Measurements from ENCODE around the gene KIAA1328. TPM values are rescaled to one million over a fixed set of nuclear protein-coding genes. Genes with fewer than 3 reads are reported as not detected.

KIAA1328 gene
- total and polyA plus RNA-seq, 3 donors from 2014 or later = 19.9 to 48.7 (median 35.0) TPM

DNA sequence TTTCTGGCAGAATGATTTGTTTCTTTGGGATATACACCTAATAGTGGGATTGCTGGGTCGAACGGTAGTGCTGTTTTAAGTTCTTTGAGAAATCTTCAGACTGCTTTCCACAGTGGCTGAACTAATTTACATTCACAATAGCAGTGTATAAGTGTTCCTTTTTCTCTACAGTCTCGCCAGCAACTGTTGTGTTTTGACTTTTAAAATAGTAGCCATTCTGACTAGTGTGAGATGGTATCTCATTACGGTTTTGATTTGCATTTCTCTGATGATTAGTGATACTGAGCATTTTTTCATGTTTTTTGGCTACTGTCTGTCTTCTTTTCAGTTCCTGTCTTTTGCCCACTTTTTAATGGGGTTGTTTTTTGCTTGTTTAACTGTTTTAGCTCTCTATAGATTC, 306.2 kb downstream of the KIAA1328 start:
- H3K27ac ChIP-seq = no peak overlapping the region
- WGBS, 2 donors = 88 to 95% methylated on average over 4 of the region's 4 CpGs
- DNase-seq = no peak
- intact Hi-C loops (cut with DNase I; ENCODE audit: low total_unique reads) = no loop called here
- no peaks in the 10 kb centered on the region for H3K36me3 ChIP-seq (ENCODE audit: low read depth, missing control alignments)
- no peaks in the 10 kb centered on the region for H3K27me3 ChIP-seq
- TF ChIP-seq, protein P1, sequence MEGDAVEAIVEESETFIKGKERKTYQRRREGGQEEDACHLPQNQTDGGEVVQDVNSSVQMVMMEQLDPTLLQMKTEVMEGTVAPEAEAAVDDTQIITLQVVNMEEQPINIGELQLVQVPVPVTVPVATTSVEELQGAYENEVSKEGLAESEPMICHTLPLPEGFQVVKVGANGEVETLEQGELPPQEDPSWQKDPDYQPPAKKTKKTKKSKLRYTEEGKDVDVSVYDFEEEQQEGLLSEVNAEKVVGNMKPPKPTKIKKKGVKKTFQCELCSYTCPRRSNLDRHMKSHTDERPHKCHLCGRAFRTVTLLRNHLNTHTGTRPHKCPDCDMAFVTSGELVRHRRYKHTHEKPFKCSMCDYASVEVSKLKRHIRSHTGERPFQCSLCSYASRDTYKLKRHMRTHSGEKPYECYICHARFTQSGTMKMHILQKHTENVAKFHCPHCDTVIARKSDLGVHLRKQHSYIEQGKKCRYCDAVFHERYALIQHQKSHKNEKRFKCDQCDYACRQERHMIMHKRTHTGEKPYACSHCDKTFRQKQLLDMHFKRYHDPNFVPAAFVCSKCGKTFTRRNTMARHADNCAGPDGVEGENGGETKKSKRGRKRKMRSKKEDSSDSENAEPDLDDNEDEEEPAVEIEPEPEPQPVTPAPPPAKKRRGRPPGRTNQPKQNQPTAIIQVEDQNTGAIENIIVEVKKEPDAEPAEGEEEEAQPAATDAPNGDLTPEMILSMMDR (IDR thresholded peaks at IDR 0.05) = no peak
- no peaks in the 10 kb centered on the region for H3K4me1 ChIP-seq
- no peaks in the 10 kb centered on the region for H3K9me3 ChIP-seq
- no peak overlapping the region for H3K4me3 ChIP-seq

DNA sequence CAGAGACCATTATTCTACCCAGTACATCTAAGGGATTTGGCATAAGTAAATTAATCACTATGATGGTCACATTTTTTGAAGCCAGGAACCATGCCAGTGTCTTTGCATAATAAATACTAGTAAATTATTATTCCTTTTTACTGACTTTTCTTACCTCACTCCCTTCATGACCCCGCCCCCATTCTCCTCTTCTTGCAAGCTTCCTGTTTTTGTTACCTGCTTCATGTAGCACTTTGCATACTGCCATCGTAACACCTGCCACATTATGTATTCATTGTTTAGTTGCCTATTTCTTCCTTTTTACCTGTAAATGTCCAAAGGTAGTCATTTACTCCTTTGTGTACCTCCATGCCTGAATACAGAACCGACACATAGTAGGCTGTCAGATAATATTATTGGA, 309.5 kb downstream of the KIAA1328 start:
- Histone ChIP-seq H3K27me3 (no peaks in the 10 kb centered on the region), H3K9me3 (no peaks in the 10 kb centered on the region), H3K4me3 (no peak overlapping the region), H3K4me1 (no peaks in the 10 kb centered on the region), H3K27ac (no peak overlapping the region), H3K36me3 (ENCODE audit: low read depth, missing control alignments) (no peaks in the 10 kb centered on the region)
- WGBS, 2 donors = 91 to 99% methylated on average over 3 of the region's 3 CpGs
- no peak for DNase-seq
- intact Hi-C loops (cut with DNase I; ENCODE audit: low total_unique reads) = no loop called here
- TF ChIP-seq POLR2A (IDR thresholded peaks at IDR 0.05) = no peak
- TF ChIP-seq, protein P1 (IDR thresholded peaks at IDR 0.05) = no peak

- WGBS, 2 donors = 96% methylated on average over 1 of the region's 1 CpG
- intact Hi-C loops (cut with DNase I; ENCODE audit: low total_unique reads) = no loop called here
- DNase-seq = no peak
These were observed 310.9 kb downstream of the KIAA1328 start for GRCh38 chr18:37139876-37140275.

DNA sequence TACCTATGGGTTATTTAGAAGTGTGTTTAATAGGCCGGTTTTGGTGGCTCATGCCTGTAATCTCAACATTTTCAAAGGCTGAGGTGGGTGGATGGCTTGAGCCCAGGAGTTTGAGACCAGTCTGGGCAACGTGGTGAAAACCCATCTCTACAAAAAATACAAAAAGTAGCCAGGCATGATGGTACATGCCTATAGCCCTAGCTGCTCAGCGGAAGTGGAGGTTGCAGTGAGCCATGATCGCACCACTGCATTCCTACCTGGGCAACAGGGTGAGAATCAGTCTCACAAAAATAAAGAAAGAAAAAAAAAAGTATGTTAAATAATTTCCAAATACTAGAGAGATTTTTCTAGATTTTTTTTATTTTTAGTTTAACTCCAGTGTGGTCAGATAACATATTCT, 316.0 kb downstream of the KIAA1328 start:
- 95 to 96% methylated on average over 4 of the region's 4 CpGs for WGBS, 2 donors
- no peak overlapping the region for H3K4me3 ChIP-seq
- H3K27ac ChIP-seq = no peak overlapping the region
- intact Hi-C loops (cut with DNase I; ENCODE audit: low total_unique reads) = no loop called here
- H3K4me1 ChIP-seq = no peaks in the 10 kb centered on the region
- H3K9me3 ChIP-seq = no peaks in the 10 kb centered on the region
- DNase-seq = no peak
- no peaks in the 10 kb centered on the region for H3K36me3 ChIP-seq (ENCODE audit: low read depth, missing control alignments)
- TF ChIP-seq, protein P1 (IDR thresholded peaks at IDR 0.05) = no peak
- no peak for TF ChIP-seq POLR2A (IDR thresholded peaks at IDR 0.05)
- no peaks in the 10 kb centered on the region for H3K27me3 ChIP-seq

More at GRCh38 chr18:37139876-37140275, 310.9 kb downstream of the KIAA1328 start:
- no peaks in the 10 kb centered on the region for H3K36me3 ChIP-seq (ENCODE audit: low read depth, missing control alignments)
- H3K4me3 ChIP-seq = no peak overlapping the region
- no peak overlapping the region for H3K27ac ChIP-seq
- no peaks in the 10 kb centered on the region for H3K27me3 ChIP-seq
- no peaks in the 10 kb centered on the region for H3K9me3 ChIP-seq
- H3K4me1 ChIP-seq = no peaks in the 10 kb centered on the region
- TF ChIP-seq POLR2A (IDR thresholded peaks at IDR 0.05) = no peak
- TF ChIP-seq, protein P1 (IDR thresholded peaks at IDR 0.05) = no peak

GRCh38 chr18:37156330-37156942, 327.5 kb downstream of the KIAA1328 start:
- DNase-seq = no peak
- H3K4me3 ChIP-seq = no peak overlapping the region
- no peak for TF ChIP-seq POLR2A (IDR thresholded peaks at IDR 0.05)
- TF ChIP-seq, protein P1 (IDR thresholded peaks at IDR 0.05) = no peak
- H3K27me3 ChIP-seq = no peaks in the 10 kb centered on the region
- WGBS, 2 donors = 87 to 93% methylated on average over 7 of the region's 7 CpGs
- H3K4me1 ChIP-seq = no peaks in the 10 kb centered on the region
- H3K9me3 ChIP-seq = no peaks in the 10 kb centered on the region
- intact Hi-C loops (cut with DNase I; ENCODE audit: low total_unique reads) = no loop called here
- H3K27ac ChIP-seq = no peak overlapping the region
- no peaks in the 10 kb centered on the region for H3K36me3 ChIP-seq (ENCODE audit: low read depth, missing control alignments)
